Frontal cortex (tissue), 4 donors: ENCODE measurements around the gene MN1. TPM values are rescaled to one million over a fixed set of nuclear protein-coding genes. Genes with fewer than 3 reads are reported as not detected.

Source experiments
- DNase-seq, 2 donors: peaks; one replicate each; pipeline ENCODE4 v3.0.0; 2012; ENCODE audit warnings: low spot score in 2 of 2
- FAIRE-seq: peaks from 2 replicates; lab custom pipeline; 2012; peaks lifted over from hg19 to GRCh38; lab: Jason Lieb, UNC
- total RNA-seq: library from RNA; depleted of rRNA; stranded (reverse); fragments of >200 nt; gene quantifications from one replicate; pipeline ENCODE4 v1.2.3, GENCODE V29; 2014
- donor health status: control.
- donor health status: control.
- donor health status: control.

Gene MN1
- total RNA-seq, 1 donor from 2014 or later = 26.5 TPM

- DNase-seq = peak in 1 of 2 donors; percentile 49
These were observed 347 bp downstream of the MN1 start for GRCh38 chr22:27801202-27801615.

GRCh38 chr22:27800250-27801201 lies 1.0 kb downstream of the MN1 start:
- FAIRE-seq = no peak

More at GRCh38 chr22:27801202-27801615, 347 bp downstream of the MN1 start:
- no peak for FAIRE-seq

GRCh38 chr22:27799827-27800249 lies 1.7 kb downstream of the MN1 start:
- DNase-seq (peak in 1 of 2 donors; percentile 54), FAIRE-seq (no peak)

More at GRCh38 chr22:27800250-27801201, 1.0 kb downstream of the MN1 start:
- DNase-seq = peak in 1 of 2 donors; percentile 51

- DNase-seq (no peak), FAIRE-seq (no peak)
These were observed 2.3 kb downstream of the MN1 start for GRCh38 chr22:27799015-27799826.

- no peak for DNase-seq
- no peak for FAIRE-seq
These were observed 3.0 kb downstream of the MN1 start for GRCh38 chr22:27798511-27799014.

- no peak for FAIRE-seq
- no peak for DNase-seq
These were observed 3.8 kb downstream of the MN1 start for GRCh38 chr22:27797520-27798391.

GRCh38 chr22:27796829-27797519 lies 4.6 kb downstream of the MN1 start:
- no peak for FAIRE-seq
- DNase-seq = no peak

GRCh38 chr22:27795696-27796517 lies 5.6 kb downstream of the MN1 start:
- DNase-seq (no peak), FAIRE-seq (no peak)

GRCh38 chr22:27795053-27795452 lies 6.5 kb downstream of the MN1 start:
- FAIRE-seq (no peak), DNase-seq (no peak)

GRCh38 chr22:27794226-27794625 lies 7.3 kb downstream of the MN1 start:
- FAIRE-seq (no peak), DNase-seq (no peak)

- DNase-seq (no peak), FAIRE-seq (no peak)
These were observed 8.0 kb downstream of the MN1 start for GRCh38 chr22:27793576-27793975.

GRCh38 chr22:27792452-27793161 lies 8.9 kb downstream of the MN1 start:
- DNase-seq = no peak
- FAIRE-seq = no peak

- FAIRE-seq (no peak), DNase-seq (no peak)
These were observed 9.7 kb downstream of the MN1 start for GRCh38 chr22:27791859-27792241.

- no peak for FAIRE-seq
- no peak for DNase-seq
These were observed 10.2 kb downstream of the MN1 start for GRCh38 chr22:27791159-27791858.

GRCh38 chr22:27790376-27791158 lies 11.0 kb downstream of the MN1 start:
- DNase-seq = no peak
- no peak for FAIRE-seq
